ENCODE data around the gene ATXN7L1. TPM values are rescaled to one million over a fixed set of nuclear protein-coding genes. Genes with fewer than 3 reads are reported as not detected.
A peak's percentile ranks its signal among the peaks of the same experiment; 100 is the strongest.

The ATXN7L1 gene
- total RNA-seq, 1 donor from 2014 or later, result 12.9 TPM

DNA sequence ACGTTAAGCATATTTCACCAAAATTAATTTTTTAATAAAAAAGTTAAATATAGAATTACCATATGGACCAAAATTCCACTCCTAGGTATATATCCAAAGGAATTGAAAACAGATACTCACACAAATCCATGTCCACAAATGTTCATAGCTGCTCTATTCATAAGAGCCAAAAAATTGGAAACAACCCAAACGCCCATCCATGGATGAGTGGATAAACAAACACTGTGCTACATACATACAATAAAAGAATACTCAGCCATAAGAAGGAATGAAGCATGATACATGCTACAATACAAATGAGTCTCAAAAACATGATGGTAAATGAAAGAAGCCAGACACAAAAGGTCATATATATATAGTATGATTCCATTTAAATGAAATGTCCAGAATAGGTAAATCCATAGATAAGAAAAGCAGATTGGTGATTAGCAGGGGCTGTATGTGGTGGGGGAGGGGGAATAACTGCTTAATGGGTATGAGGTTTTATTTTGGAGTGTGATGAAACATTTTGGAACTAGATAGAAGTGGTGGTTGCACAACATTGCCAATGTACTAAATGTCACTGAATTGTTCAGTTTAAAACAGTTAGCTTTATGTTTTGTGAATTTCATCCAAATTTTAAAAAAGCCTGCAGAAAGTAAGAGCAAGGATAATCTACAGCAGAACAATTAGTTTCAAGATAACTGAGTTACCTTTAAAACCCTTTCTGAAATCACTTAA, 193.9 kb downstream of the ATXN7L1 start:
- Histone ChIP-seq H3K27me3 (no peaks in the 10 kb centered on the region), H3K36me3 (no peaks in the 10 kb centered on the region), H3K4me1 (peaks cover 42% of the 10 kb centered on the region), H3K4me3 (no peak overlapping the region), H3K9me3 (no peaks in the 10 kb centered on the region), H3K27ac (no peak overlapping the region)
- no peak for ATAC-seq
- intact Hi-C loops (cut with DNase I), result no loop called here
- DNase-seq, result no peak
- TF ChIP-seq, protein P1, sequence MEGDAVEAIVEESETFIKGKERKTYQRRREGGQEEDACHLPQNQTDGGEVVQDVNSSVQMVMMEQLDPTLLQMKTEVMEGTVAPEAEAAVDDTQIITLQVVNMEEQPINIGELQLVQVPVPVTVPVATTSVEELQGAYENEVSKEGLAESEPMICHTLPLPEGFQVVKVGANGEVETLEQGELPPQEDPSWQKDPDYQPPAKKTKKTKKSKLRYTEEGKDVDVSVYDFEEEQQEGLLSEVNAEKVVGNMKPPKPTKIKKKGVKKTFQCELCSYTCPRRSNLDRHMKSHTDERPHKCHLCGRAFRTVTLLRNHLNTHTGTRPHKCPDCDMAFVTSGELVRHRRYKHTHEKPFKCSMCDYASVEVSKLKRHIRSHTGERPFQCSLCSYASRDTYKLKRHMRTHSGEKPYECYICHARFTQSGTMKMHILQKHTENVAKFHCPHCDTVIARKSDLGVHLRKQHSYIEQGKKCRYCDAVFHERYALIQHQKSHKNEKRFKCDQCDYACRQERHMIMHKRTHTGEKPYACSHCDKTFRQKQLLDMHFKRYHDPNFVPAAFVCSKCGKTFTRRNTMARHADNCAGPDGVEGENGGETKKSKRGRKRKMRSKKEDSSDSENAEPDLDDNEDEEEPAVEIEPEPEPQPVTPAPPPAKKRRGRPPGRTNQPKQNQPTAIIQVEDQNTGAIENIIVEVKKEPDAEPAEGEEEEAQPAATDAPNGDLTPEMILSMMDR (IDR thresholded peaks at IDR 0.05), result no peak

DNA sequence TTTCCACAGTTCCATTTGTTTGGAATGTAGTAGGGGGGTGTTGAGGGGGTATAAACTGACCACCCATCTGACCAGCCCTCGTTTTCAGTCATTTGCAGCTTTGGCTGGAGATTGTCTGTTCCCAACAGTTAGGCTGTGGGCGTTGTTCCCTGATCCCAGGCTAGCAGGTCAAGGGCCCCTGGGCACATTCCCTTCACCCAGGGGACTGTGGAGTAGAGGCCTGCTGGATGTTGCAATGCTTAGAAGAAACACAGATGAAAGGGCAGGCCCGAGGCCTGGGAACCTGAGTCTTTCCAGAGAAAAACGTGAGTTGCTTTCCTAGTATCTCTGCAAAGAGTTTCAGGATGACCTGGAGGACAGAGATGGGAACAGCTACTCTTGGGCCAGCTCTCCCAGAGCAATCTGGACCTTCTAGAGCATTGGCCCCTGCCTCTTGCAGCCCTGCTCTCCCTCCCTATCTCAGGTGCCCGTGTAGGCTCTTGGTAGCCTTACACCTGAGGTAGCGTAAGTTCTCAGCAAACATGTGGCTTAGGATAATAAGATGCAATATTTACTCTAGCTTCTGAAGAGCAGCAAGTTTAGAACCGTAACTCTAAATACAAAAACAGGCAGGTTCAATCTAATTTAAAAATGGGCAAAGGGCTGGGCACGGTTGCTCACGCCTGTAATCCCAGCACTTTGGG, 195.8 kb downstream of the ATXN7L1 start:
- TF ChIP-seq, protein P1 (IDR thresholded peaks at IDR 0.05), result no peak
- intact Hi-C loops (cut with DNase I), result no loop called here
- Histone ChIP-seq H3K27ac (peak overlapping the region; percentile 26), H3K9me3 (no peaks in the 10 kb centered on the region), H3K4me1 (peaks cover 59% of the 10 kb centered on the region), H3K36me3 (no peaks in the 10 kb centered on the region), H3K4me3 (no peak overlapping the region), H3K27me3 (no peaks in the 10 kb centered on the region)
- peak; percentile 67 for ATAC-seq
- DNase-seq, result peak; percentile 75

DNA sequence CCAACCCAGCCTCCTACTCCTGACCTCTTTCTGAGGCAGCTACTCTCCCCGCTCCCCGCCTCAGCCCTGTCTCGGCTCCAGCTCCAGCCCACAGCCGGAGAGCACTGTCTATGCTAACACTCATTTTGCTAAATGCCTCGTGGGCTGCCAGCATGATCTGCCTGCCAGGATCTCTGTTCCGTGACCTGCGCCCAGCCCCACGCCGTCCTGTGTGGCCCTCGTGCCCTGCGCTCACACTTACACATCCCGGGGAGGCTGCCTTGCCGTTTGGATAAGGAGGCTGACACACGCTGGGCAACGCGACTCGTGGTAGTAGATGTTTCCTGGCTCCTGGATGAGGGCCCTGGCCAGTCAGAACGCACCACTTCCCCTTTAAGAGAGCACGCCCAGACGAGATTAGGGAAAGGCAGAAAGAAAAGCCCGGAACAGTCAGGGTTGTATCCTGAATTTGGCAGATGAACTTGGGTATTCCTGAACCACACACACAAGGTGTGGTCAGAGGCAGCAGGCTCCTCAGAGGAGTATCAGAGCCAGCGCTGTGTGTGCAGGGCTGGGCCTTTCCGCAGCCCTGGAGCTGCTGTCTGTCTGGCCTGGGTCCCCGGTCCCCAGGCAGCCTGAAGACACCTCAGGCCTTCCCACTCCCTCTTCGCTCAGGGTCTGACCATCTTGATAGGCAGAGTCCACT, 197.4 kb downstream of the ATXN7L1 start:
- Histone ChIP-seq H3K36me3 (no peaks in the 10 kb centered on the region), H3K9me3 (no peaks in the 10 kb centered on the region), H3K27me3 (no peaks in the 10 kb centered on the region), H3K4me3 (peak overlapping the region; percentile 46), H3K4me1 (peaks cover 61% of the 10 kb centered on the region), H3K27ac (peak overlapping the region; percentile 63)
- DNase-seq (peak; percentile 82), ATAC-seq (peak; percentile 86)
- intact Hi-C loops (cut with DNase I), result no loop called here
- TF ChIP-seq, protein P1 (IDR thresholded peaks at IDR 0.05), result no peak

DNA sequence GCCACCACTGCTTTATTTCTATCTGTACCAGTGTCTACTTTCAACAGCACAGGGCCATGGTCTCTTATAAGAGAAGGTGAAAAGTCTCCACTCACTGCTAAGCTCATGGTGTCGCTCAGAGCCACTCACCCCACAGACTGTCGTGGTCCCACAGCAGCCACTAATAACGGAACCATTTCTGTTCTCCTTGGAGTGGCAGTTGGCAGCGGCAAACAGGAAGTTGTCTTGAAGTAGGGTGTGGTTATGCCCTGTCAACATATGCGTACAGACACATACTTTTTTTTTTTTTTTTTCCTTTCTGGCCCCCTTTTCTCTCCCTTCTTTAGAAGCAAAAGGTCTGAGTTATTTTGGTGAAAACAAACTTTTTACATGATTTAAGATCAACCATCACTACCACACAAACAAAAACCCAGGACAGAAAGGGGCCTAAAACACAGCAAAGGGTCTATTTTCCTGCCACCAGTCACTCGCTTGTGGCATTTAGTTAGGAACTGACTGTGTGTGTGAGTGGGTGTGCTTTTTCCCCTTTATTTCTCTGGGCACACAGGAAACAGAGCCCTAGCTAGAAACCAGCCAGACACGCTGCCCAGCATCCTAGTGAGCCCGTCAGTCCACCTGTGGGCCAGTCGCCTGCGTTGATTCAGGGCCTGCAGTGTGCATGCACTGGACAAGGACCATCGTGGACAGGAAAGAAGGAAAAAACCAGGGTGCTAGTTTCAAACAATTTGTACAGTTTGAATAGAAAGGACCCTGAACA, 198.4 kb downstream of the ATXN7L1 start:
- Histone ChIP-seq H3K27me3 (no peaks in the 10 kb centered on the region), H3K36me3 (no peaks in the 10 kb centered on the region), H3K9me3 (no peaks in the 10 kb centered on the region), H3K4me3 (peak overlapping the region; percentile 46), H3K27ac (peak overlapping the region; percentile 63), H3K4me1 (peaks cover 66% of the 10 kb centered on the region)
- ATAC-seq (peak; percentile 77), DNase-seq (no peak)
- TF ChIP-seq, protein P1 (IDR thresholded peaks at IDR 0.05), result no peak
- intact Hi-C loops (cut with DNase I), result no loop called here

DNA sequence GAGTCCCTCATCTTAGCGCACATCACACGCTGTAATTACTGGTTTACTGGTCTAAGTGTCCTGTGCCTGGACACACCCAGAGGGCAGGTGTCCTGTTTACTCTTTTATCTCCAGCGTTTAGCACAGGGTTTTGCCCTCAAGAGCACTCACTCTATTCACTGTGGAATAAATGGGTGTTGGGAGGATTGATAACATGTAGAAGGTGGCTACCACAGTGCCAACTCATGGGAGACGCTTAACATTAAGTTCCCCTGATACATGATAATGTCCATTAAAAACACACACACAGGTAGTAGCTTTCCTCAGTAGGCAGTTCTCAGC, 199.0 kb downstream of the ATXN7L1 start:
- no peak overlapping the region for H3K4me3 ChIP-seq

More for the DNA sequence above, 199.0 kb downstream of the ATXN7L1 start:
- Histone ChIP-seq H3K27me3 (no peaks in the 10 kb centered on the region), H3K4me1 (peaks cover 64% of the 10 kb centered on the region), H3K36me3 (no peaks in the 10 kb centered on the region), H3K27ac (no peak overlapping the region), H3K9me3 (no peaks in the 10 kb centered on the region)
- ATAC-seq, result no peak
- intact Hi-C loops (cut with DNase I), result no loop called here
- TF ChIP-seq, protein P1 (IDR thresholded peaks at IDR 0.05), result no peak
- no peak for DNase-seq

All from upper lobe of right lung (tissue), 1 donor.